Stimulated activated CD4-positive, alpha-beta T cell treated with anti-CD3 and anti-CD28 coated beads, Interleukin-2, amount 100 ng/mL, for 48 hours (primary cell): ENCODE data around the gene MYO10.
"Not testable (repeated sequence)": the region's sequence is repeated elsewhere in the genome, so short reads cannot be mapped to it uniquely, and the experiment has no call there.

Source experiments
- DNase-seq, 2 donors: peaks; one replicate each; pipeline ENCODE4 v3.0.0-alpha.2; 2020

Gene MYO10

DNA sequence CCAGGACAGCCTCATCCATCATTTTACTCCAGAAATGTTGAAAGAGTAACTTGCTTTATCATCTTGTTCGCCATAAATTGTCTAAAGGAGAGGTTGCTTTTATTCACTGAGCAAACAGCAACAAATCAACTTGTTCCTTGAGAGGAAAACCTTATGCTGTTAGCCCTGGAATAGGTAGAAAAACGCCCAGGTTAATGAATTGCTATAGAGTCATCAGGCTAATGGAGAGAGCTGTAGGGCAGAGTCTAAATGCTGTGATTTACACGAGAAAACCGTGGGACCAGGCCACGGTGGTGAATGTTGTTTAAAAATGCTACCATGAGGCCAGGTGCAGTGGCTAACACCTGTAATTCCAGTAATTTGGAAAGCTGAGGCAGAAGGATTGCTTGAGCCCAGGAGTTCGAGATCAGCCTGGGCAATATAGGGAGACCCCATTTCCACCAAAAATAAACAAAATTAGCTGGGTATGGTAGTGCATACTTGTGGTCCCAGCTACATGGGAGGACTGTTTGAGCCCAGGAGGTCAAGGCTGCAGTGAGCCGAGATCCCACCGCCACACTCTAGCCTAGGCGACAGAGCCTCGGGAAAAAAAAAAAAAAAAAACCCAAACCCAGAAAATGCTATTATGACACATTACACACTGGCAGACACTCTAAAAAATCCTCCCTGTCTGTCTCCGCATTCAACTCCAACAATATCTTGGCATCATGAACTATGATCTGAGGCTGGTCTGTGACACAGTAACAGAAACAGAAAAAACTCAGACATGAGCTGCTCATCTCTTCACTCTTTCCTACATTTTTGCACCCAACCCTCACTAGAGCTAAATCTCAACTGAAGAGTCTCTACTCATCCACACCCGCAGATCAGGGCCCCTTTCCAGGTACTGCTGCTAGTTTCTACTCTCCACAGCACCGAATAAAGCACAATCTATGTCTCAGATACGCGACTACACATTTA lies 200.7 kb downstream of the MYO10 start:
- DNase-seq, result no peak

DNA sequence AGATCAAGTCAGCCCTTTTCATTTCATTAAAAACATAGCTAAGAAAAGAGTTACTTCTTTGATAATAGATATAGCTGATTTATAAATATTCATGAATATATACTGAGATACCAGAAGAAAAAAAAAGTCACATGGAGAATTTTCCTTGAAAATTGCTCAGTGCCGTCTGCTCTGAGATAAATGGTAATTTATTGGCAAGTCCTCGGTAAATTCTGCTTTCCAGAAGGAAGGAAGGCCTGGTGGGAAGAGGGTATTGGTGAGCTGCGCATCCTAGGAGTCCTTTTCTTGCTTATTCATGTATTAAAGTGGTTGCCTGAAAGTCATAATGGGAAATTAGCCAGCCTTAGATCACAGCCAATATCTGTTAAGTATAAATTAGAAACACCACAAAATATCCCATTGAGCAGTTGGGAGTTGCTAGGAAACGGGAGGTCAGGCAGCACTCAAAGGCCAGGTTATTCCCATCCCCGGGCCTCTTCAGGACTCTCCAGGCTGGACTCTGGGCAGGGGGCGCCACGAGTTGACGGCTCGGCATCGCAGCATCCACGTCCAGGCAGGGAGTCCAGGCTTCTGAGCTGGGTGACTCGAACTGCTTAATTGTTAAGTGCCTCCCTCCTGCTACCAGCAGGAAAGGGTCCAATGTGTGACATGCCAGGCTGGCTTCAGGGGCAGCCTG lies 202.6 kb downstream of the MYO10 start:
- DNase-seq, result no peak

DNA sequence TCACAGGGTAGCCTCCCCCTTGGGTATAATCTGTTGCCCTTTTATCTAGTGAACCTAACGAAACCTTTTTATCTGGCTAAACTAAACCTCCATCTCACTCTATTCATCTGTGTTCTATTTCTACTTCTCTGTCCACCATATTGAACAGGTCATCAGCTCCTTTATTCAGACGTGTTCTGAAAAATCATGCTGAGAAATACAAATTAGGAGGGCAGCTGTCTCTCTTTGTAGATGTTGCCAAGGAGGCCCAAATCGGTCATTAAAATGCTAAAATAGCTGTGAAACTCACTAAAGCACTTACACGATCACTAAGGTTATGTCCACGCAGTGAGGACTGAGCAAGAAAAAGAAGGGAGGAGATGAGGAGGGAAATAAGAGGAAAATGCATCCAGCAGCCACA lies 203.7 kb downstream of the MYO10 start:
- no peak for DNase-seq

DNA sequence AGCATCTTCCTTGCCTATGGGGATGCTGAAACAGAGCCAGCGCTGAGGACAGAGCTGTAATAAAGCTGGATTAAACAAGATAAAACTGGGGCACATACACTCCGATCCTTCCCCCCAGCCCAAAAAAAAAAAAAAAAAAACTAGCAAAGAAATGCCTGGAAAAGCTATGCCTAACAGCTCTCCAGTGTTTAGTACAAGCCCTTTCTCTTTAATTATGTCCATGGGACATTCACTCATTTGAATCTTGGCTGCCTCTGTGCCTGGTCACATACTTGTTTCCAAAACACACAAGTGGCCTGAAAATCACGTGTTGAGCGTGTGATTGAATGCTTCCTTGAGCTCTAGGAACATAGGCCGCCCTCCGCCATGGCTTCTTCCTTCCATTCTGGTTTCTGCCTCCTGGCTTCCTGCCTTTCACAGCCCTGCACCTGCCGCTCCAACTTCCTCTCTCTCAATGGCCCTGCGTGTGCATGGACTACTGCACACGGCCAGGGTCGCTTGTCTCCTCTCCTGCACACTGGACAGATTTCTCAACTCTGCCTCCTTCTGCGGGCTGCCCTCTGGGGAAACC lies 208.2 kb downstream of the MYO10 start:
- no peak for DNase-seq

DNA sequence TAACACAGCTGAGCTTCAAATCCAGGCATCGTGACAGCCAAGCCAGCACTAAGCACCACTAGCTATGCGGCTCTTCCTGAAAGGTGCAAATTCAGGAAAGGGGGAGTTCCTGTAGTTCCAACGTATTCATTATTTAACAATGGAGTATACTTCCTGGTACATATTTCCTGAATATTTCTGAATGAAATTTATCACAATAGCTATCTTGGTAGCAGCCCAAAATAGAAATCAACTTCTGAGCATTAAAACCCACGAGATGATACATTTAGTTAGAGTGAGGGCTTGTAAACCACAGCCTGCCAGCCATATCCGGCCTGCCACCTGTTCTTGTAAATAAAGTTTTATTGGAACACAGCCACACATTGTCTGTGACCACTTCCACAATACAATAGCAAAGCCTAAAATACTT lies 209.5 kb downstream of the MYO10 start:
- DNase-seq, result no peak

DNA sequence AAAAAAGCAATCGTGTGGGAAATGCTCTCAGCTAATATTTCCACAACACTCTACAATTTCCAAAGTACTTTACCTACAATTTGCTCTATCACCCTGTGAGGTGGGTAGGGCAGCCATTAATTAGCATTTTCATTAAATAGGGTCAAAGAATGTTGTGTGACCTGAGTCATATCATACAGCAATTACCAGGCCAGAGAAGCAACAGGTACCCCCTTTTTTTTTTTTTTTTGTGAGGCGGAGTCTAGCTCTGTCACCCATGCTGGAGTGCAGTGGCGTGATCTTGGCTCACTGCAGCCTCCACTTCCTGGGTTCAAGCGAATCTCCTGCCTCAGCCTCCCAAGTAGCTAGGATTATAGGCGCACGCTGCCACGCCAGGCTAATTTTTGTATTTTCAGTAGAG lies 210.5 kb downstream of the MYO10 start:
- no peak for DNase-seq

DNA sequence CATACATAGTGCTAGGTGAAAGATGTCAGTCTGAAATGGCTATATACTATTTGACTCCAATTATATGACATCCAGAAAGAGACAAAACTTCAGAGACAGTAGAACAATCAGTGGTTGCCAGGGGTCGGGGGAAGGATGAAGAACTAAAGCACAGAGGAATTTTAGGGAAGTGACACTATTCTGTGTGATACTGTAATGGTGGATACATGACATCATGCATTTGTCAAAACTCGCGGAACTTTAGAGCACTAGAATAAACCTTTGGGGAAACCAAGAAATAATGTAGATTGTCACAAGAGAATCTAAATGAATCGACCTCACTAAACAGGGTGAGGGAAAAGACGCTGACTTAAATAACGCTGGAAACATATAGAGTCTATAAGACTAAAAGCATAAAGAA lies 212.3 kb downstream of the MYO10 start:
- DNase-seq, result no peak

DNA sequence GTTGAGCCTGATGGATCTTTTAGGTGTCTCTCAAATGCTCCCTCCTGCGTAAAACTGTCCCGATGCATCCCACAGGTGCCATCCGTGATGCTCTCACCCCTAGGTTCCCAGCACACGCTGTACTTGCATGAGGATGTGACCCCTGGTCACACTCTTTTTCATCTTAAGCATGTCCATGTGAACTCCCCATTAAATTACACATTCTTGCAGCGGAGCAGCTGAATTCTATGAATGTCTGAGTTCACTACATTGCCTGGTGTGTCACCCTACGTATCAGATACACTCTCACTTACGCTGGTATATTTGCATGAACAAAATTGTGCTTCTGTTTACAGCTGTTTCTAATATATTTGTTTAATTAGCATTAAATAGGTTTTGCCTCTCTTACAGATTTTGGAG lies 214.0 kb downstream of the MYO10 start:
- DNase-seq, result no peak

DNA sequence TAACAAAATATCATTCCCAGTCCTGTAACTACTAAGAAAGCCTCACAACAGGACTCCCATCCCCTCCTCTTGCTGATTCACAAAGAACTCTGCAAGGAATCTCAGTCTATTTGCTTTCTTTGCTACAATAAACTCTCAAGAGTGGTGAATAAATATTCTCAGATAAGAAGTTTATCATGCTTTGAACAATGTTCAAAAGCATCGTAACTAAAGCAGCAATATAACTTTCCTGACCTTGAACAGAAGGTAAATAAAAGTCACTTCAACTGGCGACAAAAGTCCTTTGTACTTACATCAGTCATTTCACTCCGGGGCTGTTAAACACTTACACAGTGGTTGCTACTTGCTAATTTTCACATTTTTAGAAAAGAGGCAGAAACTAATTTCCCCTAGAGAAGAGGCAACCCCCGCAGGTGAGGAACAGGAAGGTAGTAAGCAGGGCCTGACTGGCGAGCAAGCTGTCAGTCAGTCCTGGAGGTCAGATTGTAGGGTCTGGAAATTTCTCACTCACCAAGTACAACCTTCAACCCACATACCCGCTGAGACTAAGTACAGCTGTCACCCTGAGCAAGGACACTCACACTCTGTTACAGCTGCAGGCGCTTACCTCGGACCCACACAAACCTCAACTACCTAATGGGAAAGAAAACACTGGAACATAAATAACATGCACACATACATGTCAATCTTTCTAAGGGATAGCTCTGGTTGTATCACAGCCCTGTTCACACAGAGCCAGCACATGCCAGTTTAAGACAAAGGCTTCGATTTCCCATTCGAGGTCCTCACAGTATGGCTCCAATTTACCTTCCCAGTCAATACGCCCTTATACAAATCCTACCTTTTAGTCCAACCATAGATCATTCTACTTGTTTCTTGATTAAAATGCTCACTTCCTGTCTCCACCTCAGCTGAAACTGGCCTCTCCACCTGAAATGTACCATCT lies 214.7 kb downstream of the MYO10 start:
- DNase-seq, result no peak

DNA sequence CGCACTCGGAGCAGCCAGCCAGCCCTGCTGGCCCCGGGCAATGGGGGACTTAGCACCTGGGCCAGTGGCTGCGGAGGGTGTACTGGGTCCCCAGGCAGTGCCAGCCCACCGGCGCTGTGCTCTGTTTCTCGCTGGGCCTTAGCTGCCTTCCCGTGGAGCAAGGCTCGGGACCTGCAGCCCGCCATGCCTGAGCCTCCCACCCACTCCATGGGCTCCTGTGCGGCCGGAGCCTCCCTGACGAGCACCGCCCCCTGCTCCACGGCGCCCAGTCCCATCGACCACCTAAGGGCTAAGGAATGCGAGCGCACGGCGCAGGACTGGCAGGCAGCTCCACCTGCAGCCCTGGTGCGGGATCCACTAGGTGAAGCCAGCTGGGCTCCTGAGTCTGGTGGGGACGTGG lies 218.1 kb downstream of the MYO10 start:
- DNase-seq, result not testable (repeated sequence)

DNA sequence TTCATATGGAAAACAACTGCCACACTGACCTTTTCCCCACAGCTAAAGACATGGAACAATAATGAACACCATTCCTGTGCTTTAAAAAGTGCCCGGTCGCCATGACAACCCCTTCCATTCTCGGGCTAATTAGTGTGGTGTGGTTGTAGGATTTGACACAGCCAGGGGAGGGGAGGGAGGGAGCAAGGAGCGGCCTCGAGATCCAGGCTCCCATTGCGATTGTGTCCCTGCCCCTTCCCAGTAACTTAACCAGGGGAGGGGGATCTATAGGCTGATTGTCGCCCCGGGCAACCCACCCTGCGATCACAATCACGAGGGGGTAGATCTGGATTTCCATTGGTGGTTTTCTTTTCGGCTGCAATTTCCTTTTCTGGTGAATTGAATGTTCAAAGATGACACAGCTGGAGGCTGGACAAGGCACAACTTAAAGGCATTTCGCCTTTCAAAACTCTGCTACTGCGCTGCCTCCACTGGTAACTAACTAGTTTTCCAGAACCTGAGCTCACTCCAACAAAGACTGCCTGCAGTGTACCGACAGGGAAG lies 222.6 kb downstream of the MYO10 start:
- no peak for DNase-seq

DNA sequence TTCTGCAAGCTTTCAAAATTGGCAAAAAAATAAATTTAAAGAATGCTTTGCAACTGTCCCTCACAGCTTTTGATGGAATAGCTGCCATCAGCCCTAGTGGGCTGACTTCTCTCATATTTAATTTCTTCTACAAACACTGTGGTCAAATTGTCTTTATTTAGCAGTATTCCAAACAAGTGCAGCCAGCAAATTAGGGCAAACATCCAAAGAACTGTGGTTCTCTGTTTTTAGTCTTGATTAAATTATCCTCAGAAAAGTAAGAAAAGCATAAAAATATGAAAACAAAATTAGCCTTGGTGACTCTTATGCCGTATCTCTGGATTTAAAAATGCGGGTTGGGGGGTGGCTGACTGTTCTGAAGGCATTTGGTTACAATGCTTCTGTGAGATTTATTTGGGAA lies 223.5 kb downstream of the MYO10 start:
- DNase-seq, result no peak

DNA sequence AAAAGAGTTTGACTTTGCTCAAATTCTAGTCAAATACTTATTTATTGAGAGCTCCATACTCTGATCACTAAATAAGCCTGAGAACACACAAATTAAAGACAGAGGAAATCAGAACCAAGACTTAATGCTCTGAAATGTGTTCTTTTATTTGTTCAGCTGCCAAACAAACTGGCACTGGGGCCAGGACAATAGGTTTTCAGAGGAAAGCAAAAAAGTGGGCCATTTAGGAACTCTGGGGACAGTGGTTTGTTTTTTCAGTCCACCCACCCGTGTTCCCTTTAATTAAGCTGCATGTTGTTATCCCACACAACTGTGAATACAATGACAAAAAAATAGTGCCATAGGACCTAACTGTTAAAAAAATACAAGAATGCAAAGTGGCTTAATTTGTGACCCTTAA lies 223.9 kb downstream of the MYO10 start:
- no peak for DNase-seq

DNA sequence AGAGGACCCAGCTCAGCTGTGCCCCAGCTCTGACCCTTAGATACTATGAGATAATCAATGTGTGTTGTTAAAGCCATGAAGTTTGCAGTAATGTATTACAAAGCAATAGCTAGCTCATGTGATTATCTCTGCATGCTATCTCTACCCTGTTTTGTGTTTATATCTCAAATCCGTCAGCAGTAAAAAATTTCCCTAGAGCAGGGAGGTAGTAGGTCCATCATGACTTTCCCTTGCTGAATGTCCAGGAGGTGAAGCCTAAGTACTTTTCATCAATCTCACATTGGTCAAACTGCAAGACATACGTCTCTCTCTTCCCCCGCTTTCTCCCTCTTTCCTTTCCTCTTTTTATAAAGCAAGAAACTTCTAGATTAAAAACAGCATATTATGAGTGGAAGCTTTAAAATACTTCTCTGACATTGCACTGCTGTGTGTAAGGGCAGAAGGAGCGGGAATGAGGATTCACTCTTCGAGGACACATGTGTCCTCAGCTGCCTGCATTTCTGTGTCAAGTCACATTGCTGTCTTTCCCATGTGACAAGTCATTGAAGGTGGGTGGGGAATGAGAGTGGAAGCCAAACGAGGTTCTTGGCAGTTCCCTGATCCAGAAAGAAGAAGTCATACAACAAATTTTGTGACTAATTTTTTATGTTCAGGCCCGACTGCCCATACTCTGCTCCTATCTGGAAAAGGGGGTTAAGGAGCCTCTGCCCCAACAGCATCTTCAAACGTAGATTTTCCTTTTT lies 226.2 kb downstream of the MYO10 start:
- no peak for DNase-seq

DNA sequence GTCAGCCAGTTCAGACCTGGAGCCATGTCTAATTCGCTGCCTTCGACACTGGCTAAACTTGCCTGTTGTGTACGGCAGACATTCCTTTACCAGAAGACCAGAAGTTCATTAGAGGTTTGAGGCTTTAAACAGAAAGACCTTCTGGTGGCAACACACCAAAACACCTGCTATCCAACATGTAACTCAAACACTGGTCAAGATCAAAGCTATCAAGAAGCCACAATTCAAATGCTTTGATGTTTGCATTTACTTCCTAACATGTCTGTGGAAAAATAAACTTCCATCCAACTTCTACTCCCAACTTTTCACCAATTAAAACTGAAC lies 228.3 kb downstream of the MYO10 start:
- no peak for DNase-seq

DNA sequence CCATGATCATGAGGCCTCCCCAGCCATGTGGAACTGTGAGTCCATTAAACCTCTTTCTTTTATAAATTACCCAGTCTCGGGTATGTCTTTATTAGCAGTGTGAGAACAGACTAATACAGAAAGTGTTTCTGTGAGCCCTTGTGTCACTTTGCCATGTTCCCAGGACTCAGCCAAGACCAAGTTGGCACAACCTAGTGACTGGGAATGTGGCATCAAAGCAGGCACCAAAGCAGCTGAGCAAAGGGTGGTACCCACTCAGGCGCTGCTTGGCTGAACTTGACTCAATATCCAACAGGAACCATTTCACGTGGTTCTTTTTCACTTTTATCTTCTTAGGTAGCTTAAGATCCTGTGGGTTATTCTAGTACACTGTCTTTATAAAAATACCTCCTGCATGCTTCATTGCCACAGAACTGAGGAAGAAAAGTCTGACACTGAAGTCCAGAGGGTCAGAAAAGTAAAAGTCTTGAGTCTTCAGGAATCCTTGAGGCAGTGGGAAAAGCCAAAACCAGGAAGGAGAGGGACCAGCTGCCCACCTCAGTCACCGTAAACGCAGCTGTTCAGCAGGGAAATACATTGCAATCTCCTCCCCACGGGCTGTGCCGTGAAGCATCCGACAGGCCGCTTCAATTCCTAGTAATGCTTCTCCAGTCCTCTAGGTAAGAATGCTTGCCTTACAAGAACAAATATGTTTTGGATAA lies 228.8 kb downstream of the MYO10 start:
- DNase-seq, result no peak

DNA sequence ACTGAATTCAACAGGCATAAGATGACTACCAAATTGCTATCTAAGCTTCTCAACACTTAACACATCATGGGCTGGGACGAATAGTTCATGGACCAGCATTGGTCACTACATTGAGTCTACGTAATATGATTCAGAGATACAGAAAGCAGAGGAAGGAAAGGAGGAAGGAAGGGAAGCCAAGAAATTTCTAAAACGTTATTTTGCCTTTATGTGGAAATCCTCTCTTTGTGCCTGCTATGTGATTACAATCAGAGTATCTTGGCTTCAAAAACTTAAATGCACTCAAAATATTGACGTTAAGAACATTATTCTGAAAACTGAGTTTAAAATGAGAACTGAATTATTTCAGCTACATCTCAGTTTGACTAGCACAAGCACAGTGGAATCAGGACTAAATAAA lies 231.1 kb downstream of the MYO10 start:
- DNase-seq, result no peak

DNA sequence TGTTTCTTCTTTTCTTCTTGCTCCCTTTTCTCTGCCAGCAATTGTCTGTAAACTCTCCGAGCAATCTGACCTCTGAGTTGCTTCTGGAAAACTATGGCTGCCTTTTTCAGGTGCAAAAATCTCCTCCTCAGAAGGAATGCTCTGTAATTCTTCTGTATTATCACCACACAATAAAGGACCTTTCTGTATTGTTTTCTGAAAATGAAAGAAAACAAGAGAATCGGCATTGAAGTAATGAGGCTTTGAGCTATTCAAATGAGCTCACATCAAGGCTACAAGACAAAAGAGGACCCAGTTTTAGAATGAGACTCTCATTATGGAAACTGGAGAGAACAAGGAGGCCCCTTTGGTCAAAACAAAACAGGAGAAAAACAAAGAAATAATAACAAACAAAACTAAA lies 233.1 kb downstream of the MYO10 start:
- no peak for DNase-seq

DNA sequence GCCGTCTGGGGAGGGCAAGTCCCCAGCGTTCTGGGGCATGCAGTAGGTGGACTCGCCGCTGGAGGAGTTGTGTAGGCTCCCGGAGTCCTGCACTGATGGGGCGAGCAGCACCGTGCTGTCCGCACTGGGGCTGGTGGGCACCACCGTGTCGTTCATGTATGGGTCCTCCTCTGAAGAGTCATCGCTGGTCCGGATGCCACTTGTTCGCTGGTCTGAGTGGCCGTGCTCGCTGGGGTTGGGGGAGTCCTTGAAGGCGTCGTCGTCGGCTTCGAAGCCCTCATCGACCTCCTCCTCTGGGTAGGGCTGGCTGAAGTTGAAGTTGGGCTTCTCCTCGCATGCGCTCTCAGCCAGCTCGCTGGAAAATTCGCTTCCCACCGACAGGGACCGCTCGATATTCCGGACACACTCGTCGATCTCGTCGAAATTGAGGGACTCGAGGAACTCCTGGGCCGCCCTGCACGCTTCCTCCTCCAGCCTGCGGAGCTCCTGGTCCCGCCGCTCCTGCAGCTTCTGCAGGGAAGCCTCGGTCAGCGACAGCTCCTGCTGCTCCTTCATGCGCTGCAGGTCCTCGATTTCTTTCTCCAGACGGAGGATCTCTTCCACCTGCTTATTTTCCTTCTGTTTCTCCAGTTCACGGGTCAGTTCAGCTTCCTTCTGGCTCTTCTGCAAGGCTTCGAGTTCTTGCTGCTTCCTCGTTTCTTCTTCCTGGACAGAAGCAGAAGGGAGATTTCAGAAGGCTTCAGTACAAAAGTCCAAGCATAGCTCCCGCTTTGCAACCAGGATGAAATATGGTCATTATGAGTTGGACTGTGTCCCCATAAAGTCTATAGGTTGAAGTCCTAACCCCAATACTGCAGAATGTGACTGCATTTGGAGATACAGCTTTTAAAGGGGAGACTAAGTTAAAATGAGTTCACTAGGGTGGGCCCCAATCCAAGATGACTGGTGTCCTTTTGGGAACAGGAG lies 234.7 kb downstream of the MYO10 start:
- DNase-seq, result no peak

DNA sequence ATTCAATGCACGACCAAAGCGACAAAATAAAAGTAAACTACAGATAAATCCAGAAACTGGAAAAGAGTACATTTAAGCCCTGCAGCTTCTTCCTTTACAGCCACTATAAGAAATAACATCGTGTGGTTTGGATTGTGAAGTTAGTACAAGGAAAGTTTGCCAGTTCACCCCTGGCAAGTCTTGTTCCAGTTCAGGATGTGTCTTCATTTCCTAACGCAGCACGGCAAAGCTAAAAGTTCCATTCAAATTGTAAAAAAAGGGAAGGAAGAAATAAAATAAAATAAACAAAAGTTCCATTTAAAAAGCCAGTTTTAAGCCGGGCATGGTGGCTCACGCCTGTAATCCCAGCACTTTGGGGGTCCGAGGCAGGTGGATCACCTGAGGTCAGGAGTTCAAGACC lies 236.0 kb downstream of the MYO10 start:
- DNase-seq, result no peak
